GM19438 (cell line): Measurements from ENCODE around the gene PDE9A.
"Not testable (repeated sequence)": the region's sequence is repeated elsewhere in the genome, so short reads cannot be mapped to it uniquely, and the experiment has no call there.

ENCODE experiments used
- ATAC-seq: cut with Tn5 transposase; IDR thresholded peaks from one replicate; pipeline ENCODE4 v1.9.1; 2021; ENCODE audit warnings: low read depth; ENCODE audit not compliant: unreplicated experiment

Gene PDE9A

GRCh38 chr21:42653231-42654061, at the start of gene PDE9A:
Gene PDE9A (plus strand): TSS chr21:42653621. CDS start chr21:42653815, 194 bp downstream.
- ATAC-seq, result no peak

DNA sequence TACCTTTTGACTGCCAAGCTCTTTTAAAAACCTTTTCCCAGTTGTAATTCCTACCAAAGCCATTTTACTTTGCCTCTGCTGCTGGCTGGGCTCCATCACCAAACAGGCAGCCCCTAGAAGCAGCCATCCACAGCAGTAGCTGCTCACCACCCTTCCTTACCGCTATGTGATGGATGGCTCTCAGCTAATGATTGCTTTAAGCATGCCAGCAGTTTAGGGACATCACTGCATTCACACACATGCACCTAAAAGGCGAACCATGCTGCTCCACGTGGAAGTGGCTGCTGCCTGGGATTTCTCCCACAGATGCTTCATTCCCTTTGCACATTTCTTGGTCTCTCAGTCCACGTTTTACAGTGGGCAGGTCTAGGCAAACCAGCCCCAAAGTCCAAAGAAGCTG, 46.3 kb upstream of the PDE9A start:
- ATAC-seq, result no peak

DNA sequence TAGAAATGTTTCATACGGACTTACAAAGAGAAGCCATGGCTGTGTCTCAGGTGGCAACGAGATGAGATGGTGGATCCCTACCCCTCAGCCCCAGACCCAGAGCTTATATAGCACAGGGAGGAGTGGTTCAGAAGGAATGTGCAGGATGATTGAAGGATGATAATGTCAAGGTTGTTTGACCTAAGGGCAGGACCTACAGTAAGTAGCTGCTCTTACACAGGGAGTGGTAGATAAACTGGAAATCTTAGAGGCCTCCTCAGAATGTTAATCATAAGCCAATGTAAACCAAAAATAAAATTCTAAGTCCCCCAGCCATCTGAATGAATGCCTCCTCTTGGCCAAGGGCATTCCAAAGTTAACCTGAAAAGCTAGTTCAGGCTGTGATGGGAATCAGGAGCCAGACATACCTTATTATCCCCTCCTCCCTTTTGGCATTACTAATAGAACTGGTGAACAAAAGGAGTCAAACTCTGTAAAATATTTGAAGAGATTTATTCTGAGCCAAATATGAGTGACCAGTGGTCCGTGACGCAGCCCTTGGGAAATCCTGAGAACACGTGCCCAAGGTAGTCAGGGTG, 45.8 kb upstream of the PDE9A start:
- ATAC-seq, result no peak

- no peak for ATAC-seq
Measured at GRCh38 chr21:42608446-42608845, 45.0 kb upstream of the PDE9A start.

GRCh38 chr21:42609811-42610210, 43.6 kb upstream of the PDE9A start:
- no peak for ATAC-seq

- ATAC-seq, result no peak
Measured at GRCh38 chr21:42611852-42612251, 41.6 kb upstream of the PDE9A start.

DNA sequence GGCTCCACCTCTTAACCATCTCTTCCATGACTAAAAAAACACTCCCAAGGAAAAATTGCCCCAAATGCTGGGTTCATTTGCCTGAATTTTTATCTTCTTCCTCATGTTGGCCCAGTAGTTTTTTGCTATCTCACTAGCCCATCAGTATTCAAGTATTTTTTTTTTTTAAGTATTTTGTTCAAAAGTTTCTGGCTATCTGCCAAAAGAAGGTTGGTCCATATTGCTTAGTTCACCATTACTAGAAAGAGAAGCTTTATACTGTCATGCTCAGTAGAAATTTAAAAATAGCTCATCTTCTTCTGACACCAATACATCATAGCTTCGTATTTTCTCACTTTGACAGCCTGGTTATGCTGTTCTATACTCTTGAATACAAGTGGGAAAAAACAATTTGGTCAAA, 41.0 kb upstream of the PDE9A start:
- no peak for ATAC-seq

- ATAC-seq, result no peak
Measured at GRCh38 chr21:42613756-42614155, 39.7 kb upstream of the PDE9A start.

- no peak for ATAC-seq
Measured at GRCh38 chr21:42614396-42614795, 39.0 kb upstream of the PDE9A start.

GRCh38 chr21:42614811-42615351, 38.5 kb upstream of the PDE9A start:
- ATAC-seq, result no peak

DNA sequence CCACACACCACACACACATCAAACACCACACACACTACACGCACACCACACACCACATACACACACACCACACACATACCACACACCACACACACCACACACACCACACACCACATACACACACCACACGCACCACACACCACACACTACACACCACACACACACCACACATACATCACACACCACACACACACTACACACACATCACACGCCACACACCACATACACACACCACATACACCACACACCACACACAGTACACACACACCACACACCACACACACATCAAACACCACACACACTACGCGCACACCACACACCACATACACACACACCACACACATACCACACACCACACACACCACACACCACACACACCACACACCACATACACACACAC, 38.0 kb upstream of the PDE9A start:
- not testable (repeated sequence) for ATAC-seq

DNA sequence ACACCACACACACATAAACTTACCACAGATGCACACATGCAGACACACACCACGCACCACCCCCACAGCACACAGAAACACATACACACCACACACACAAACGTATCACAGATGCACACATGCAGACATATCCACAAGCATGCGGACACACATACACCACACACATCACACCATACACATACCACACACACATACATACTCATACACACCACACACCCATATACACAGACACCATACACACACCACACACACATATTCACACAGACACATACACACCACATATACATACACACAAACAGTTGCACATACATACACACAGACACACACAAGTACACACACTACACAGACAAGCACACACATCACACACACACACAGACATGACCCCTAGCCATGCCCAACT, 37.5 kb upstream of the PDE9A start:
- no peak for ATAC-seq

DNA sequence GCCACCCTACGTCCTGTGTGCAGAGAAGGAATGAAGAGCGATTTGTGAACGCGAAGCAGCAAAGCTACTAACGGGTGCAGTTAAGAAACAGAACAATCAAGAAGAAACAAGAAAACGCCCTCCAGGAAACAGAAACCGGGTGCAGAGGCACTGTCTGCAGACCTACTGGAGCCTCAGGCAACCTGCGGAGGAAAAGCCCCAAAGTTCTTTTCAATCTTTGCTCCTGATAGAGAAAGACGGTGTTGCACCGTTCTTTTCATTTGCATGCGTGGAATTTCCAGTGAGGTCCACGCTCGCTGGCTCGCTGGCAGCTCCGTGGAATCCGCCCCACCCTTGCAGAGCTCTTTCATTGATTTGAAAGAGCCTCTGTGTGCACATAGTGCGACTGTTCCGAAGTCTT, 37.0 kb upstream of the PDE9A start:
- ATAC-seq, result no peak

GRCh38 chr21:42616941-42617340, 36.5 kb upstream of the PDE9A start:
- ATAC-seq, result no peak

DNA sequence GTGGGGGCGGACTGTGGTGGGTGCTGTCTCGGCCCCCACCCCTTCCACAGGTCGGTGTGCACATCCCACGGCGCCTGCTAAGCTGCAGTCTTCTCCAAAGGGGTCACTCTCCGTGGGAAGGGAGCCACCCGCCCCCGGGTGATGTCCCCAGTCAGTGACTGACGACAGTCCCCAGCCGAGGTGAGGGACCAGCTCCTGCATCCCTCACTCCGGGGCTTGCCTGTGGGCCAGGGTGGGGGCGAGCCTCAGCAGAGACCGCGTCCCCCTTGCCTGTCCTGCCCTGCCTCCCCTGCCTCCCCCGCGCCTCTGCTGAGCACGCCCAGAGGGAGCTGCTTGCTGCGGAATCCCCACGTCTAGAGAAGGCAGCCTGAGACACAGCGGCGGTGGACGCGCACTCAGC, 35.9 kb upstream of the PDE9A start:
- no peak for ATAC-seq

DNA sequence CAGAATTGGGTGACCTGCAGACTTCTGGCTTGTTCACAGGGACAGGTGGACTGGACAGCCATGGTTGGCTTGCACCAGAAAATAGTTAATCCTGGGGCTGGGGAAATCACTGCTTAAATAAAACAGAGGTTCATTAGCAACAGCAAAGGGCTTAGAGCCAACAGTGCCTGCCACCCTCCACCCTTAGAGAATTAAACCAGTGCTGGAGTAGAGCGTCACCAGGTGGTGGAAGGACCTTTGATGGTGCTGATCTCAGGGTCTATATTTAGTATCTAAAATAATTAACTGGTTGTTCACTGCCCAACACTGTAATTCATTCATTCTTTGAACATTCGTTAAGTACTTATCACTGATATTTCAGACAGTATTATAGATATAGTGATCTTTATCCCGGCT, 34.7 kb upstream of the PDE9A start:
- ATAC-seq, result no peak

- ATAC-seq, result no peak
Measured at GRCh38 chr21:42619166-42619565, 34.3 kb upstream of the PDE9A start.

DNA sequence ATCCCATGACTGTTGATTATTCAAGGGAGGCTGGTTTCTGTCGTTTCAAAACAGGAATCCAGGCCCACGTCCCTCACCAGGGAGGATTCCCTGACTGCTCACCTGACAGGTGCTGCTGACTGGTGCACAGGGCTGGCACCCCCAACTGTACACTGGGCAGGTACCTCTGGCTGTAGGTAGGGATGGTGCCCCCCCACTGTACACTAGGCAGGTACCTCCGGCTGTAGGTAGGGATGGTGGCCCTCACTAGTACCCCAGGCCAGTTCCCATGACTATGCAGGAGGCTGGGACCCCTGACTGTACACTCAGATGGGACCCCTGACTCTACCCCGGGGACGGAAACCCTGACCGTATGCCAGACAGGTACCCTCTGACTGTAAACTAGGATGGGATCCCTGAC, 33.6 kb upstream of the PDE9A start:
- ATAC-seq, result no peak

GRCh38 chr21:42621166-42621818, 32.1 kb upstream of the PDE9A start:
- no peak for ATAC-seq

DNA sequence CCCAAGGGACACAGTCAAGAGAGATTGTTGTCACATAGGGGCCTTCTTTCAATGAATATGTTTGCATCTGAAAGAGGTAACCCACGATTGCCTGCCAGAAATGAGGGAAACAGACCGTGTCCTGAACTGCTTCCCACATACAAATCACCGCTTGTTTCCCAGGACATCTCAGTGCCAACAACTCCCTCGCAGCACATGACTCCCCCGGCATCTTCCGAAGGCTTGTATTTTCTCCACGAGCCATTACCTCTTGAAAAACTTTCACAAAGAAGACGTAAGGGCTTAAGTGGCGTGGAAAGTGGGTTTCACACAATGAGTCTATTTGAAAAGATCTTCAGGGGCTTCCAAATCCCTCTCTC, 31.6 kb upstream of the PDE9A start:
- ATAC-seq, result no peak

DNA sequence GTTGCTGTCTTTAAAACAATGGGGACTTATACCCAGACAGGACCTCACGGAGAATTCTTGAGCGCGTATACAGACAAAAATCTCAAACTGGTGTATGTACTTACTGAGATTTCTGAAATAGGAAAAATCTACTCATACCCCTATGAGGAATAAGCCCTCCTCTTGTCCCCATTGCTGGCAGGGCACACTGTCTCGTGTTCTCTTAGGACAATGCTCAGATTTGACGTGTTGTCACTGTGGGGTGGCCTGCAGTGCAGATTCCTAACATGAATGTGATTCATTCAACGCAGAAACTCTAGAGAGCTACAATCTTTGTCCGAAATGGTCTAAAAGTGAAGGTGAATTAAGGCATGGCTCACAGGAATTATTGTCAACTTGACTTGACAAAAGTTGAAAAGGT, 31.1 kb upstream of the PDE9A start:
- ATAC-seq, result no peak

DNA sequence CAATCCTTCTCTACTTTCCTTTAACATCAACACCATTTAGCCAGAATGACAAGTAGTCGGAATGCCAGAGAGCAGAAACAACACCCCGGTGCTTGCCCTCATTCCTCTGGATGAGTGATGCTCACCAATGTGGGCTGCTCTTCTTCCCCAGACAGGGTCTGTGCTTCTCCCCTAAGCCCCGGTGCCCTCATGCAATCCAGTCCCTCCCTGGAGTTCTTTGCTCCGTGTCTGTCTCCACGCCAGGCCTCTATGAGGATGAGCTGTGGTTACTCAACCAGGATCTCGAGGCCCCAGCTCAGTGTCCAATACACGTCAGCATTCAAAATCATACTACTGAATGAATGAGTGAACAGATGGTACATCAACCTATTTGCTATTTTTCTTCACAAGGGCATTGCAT, 29.7 kb upstream of the PDE9A start:
- ATAC-seq, result no peak
